Measurements from ENCODE around the gene CYP2C8.

- no peak for TF ChIP-seq CTCF (conservative IDR thresholded peaks at IDR 0.05; ENCODE audit: low read depth in 2 of 2)
- no peak for TF ChIP-seq POLR2AphosphoS5 (IDR thresholded peaks at IDR 0.05; ENCODE audit: low read depth)
- no peak for TF ChIP-seq EZH2 (IDR thresholded peaks at IDR 0.05; ENCODE audit: low read depth, unreplicated experiment)
- no peak for TF ChIP-seq EZH2phosphoT487 (IDR thresholded peaks at IDR 0.05; ENCODE audit: unreplicated experiment)
- no peak for TF ChIP-seq CREB1 (CRISPR knock-in tag; IDR thresholded peaks at IDR 0.05; ENCODE audit: low read depth)
- no peak for TF ChIP-seq ZNF114 (CRISPR knock-in tag; IDR thresholded peaks at IDR 0.05)
- no peak for TF ChIP-seq REST (IDR thresholded peaks at IDR 0.05; ENCODE audit: unreplicated experiment)
These were observed 47.6 kb upstream of the CYP2C8 start for GRCh38 chr10:95116869-95117269.
